Spleen (tissue), 11 donors: ENCODE data around the gene GATAD2A. TPM values are rescaled to one million over a fixed set of nuclear protein-coding genes. Genes with fewer than 3 reads are reported as not detected.

Experiments used
- DNase-seq: peaks from one replicate; pipeline ENCODE4 v3.0.0-alpha.2; 2020
- H3K27ac ChIP-seq, 8 donors: fragments of 200-600 bp; sonication (generic) in 7 of 8; 1 replicate in 4 of 8; 2 replicates in 4 of 8; pipeline versions ENCODE4 v1.5.0 to v1.8.0; 2016 to 2021; ENCODE audit warnings: inconsistent platforms in 4 of 8, mild to moderate bottlenecking in 4 of 8, moderate library complexity in 1 of 8
- H3K27me3 ChIP-seq, 7 donors: fragments of 200-600 bp; sonication (generic) in 6 of 7; replicated peaks in 1 of 7; 1 replicate in 4 of 7; 2 replicates in 3 of 7; pipeline versions ENCODE4 v1.5.0 to v1.8.0; 2016 to 2021; ENCODE audit warnings: inconsistent platforms in 3 of 7, mild to moderate bottlenecking in 1 of 7
- H3K36me3 ChIP-seq, 6 donors: fragments of 200-600 bp; sonication (generic) in 5 of 6; 1 replicate in 4 of 6; 2 replicates in 2 of 6; pipeline versions ENCODE4 v1.5.0 to v1.8.0; 2016 to 2021; ENCODE audit warnings: inconsistent platforms in 2 of 6
- H3K4me1 ChIP-seq, 6 donors: fragments of 200-600 bp; sonication (generic) in 5 of 6; 1 replicate in 3 of 6; 2 replicates in 3 of 6; pipeline versions ENCODE4 v1.5.0 to v1.8.0; 2016 to 2021; ENCODE audit warnings: inconsistent platforms in 3 of 6
- H3K4me3 ChIP-seq, 8 donors: fragments of 200-600 bp; sonication (generic) in 7 of 8; 1 replicate in 4 of 8; 2 replicates in 4 of 8; pipeline versions ENCODE4 v1.5.0 to v1.8.0; 2016 to 2021; ENCODE audit warnings: inconsistent platforms in 4 of 8, mild to moderate bottlenecking in 4 of 8, moderate library complexity in 2 of 8
- H3K9me3 ChIP-seq, 8 donors: fragments of 200-600 bp; sonication (generic) in 7 of 8; 1 replicate in 4 of 8; 2 replicates in 4 of 8; pipeline versions ENCODE4 v1.5.0 to v1.8.0; 2016 to 2021; ENCODE audit warnings: inconsistent platforms in 4 of 8
- POLR2A ChIP-seq, 3 donors: fragments of 450-650 bp; IDR thresholded peaks; one replicate each; pipeline ENCODE4 v1.5.1; 2017; ENCODE audit warnings: antibody characterized with exemption in 3 of 3, mild to moderate bottlenecking in 1 of 3
- POLR2AphosphoS5 ChIP-seq, 3 donors: sonication (generic); formaldehyde crosslinking; IDR thresholded peaks; one replicate each; pipeline ENCODE4 v1.5.1; 2017; ENCODE audit warnings: antibody characterized with exemption in 3 of 3
- WGBS, 5 donors: extraction: QIAGEN DNeasy Blood & Tissue Kit in 3 of 5; methylation state at CpG; one replicate each; pipeline versions ENCODE4 v1.1.5 to v1.1.7; 2013 to 2018; 5-methylcytosine and 5-hydroxymethylcytosine counted together
- intact Hi-C: fragments of 100-400 bp; cut with DNase I; formaldehyde crosslinking; loops from one replicate; pipeline ENCODE4 v1.15.0; 2023; ENCODE audit warnings: low total_unique reads
- polyA plus RNA-seq, 3 donors: library from polyadenylated mRNA; stranded (reverse); fragments of 200-250 nt; gene quantifications; one replicate each; pipeline ENCODE4 v1.2.1, GENCODE V29; 2013
- total RNA-seq, 7 donors: library from RNA; depleted of rRNA in 3 of 7; stranded (reverse); fragments of >200 nt in 3 of 7; fragmentation: NEBNext Ultra II Directional in 4 of 7; extraction: Animal tissue kit (Norgen Biotek cat#: 25700) in 4 of 7; gene quantifications; one replicate each; pipeline versions ENCODE4 v1.1.0 to v1.2.1, GENCODE V29; 2016 to 2021
- TF ChIP-seq, protein P1 (sequence below), 11 experiments: fragments of 200-600 bp in 7 of 11; fragments of 450-650 bp in 4 of 11; sonication (generic) in 4 of 11; IDR thresholded peaks in 8 of 11; conservative IDR thresholded peaks in 3 of 11; 1 replicate in 7 of 11; 2 replicates in 4 of 11; pipeline versions ENCODE4 v1.4.0 to v1.8.0; 2016 to 2021; ENCODE audit warnings: antibody characterized with exemption in 11 of 11, inconsistent platforms in 4 of 11, mild to moderate bottlenecking in 1 of 11
- donor health status: healthy with polysubstance abuse.
- donor health status: DM: no; HTN: no; CAD: no; lungs with moderate emphysema.
- donor health status: DM: no; HTN: no; CAD: no.
- donor health status: Bipolar disorder and iron deficiency.
- donor health status: healthy.
- donor health status: DM: no; HTN: no; CAD: no.
- donor health status: DM: yes; HTN: yes; CAD: no.

Gene GATAD2A
- total and polyA plus RNA-seq, 10 donors: 11.6 to 122 (median 66.8) TPM

DNA sequence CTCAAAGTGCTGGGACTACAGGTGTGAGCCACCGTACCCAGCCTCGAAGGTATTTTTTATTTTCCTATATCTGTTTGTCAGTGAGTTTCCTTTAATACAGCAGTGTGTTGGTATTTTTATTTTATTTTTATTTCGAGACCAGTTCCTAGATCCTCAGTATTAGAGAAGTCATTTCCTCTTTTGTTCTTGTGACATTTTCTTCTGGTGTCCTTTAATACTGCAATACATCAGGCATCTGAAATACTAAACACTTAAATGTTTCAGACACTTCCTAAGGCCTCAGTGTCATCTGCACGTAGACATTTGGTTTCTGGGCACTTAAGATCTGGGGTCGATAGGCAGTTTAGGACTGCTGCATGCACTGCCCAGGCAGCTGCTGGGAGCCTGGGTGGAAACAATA lies 22.5 kb downstream of the GATAD2A start:
- intact Hi-C loops: no loop called here
- peaks cover 0 to 26% (median 0%) of the 10 kb centered on the region in 6 donors for H3K36me3 ChIP-seq
- peak overlapping the region in 5 of 8 donors; percentile 5 to 64 (median 51) for H3K27ac ChIP-seq
- no peaks in the 10 kb centered on the region for H3K9me3 ChIP-seq
- 64 to 81% (median 70%) methylated on average over 5 of the region's 5 CpGs for WGBS, 5 donors
- DNase-seq: no peak
- peaks cover 14 to 98% (median 82%) of the 10 kb centered on the region in 6 donors for H3K4me1 ChIP-seq
- TF ChIP-seq POLR2AphosphoS5 (IDR thresholded peaks at IDR 0.05) (no peak), POLR2A (IDR thresholded peaks at IDR 0.05) (no peak)
- TF ChIP-seq, protein P1, sequence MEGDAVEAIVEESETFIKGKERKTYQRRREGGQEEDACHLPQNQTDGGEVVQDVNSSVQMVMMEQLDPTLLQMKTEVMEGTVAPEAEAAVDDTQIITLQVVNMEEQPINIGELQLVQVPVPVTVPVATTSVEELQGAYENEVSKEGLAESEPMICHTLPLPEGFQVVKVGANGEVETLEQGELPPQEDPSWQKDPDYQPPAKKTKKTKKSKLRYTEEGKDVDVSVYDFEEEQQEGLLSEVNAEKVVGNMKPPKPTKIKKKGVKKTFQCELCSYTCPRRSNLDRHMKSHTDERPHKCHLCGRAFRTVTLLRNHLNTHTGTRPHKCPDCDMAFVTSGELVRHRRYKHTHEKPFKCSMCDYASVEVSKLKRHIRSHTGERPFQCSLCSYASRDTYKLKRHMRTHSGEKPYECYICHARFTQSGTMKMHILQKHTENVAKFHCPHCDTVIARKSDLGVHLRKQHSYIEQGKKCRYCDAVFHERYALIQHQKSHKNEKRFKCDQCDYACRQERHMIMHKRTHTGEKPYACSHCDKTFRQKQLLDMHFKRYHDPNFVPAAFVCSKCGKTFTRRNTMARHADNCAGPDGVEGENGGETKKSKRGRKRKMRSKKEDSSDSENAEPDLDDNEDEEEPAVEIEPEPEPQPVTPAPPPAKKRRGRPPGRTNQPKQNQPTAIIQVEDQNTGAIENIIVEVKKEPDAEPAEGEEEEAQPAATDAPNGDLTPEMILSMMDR (IDR thresholded peaks at IDR 0.05 in 8 of 11, conservative IDR thresholded peaks at IDR 0.05 in 3 of 11): no peak
- H3K27me3 ChIP-seq: no peaks in the 10 kb centered on the region
- H3K4me3 ChIP-seq: no peak overlapping the region

DNA sequence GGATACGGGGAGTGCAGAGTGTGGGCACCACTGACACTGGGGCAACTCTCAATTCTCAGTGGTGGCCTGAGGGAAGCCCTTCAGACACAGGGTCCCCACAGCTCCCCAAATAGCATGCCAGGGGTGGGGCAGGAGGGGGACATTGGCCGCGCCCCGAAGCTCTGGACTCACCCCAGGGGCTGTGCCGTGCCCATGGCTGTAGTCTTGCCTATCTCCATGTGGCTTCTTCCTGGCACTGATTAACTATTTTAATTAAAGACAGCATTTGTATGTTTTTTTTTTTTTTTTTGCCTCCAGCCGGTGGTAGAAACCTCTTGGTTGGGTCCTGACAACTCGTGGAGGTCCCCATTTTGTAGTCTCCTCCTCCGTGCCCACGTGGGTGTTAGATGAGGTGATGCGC lies 23.3 kb downstream of the GATAD2A start:
- Histone ChIP-seq H3K4me3 (no peak overlapping the region), H3K27ac (peak overlapping the region in 3 of 8 donors; percentile 43 to 64 (median 58)), H3K27me3 (no peaks in the 10 kb centered on the region), H3K36me3 (peaks cover 0 to 26% (median 0%) of the 10 kb centered on the region in 6 donors), H3K4me1 (peaks cover 16 to 98% (median 81%) of the 10 kb centered on the region in 6 donors), H3K9me3 (no peaks in the 10 kb centered on the region)
- intact Hi-C loops: no loop called here
- no peak for DNase-seq
- 95 to 98% (median 96%) methylated on average over 10 of the region's 10 CpGs for WGBS, 5 donors
- TF ChIP-seq POLR2AphosphoS5 (IDR thresholded peaks at IDR 0.05): no peak
- TF ChIP-seq, protein P1 (IDR thresholded peaks at IDR 0.05 in 8 of 11, conservative IDR thresholded peaks at IDR 0.05 in 3 of 11): no peak
- no peak for TF ChIP-seq POLR2A (IDR thresholded peaks at IDR 0.05)

DNA sequence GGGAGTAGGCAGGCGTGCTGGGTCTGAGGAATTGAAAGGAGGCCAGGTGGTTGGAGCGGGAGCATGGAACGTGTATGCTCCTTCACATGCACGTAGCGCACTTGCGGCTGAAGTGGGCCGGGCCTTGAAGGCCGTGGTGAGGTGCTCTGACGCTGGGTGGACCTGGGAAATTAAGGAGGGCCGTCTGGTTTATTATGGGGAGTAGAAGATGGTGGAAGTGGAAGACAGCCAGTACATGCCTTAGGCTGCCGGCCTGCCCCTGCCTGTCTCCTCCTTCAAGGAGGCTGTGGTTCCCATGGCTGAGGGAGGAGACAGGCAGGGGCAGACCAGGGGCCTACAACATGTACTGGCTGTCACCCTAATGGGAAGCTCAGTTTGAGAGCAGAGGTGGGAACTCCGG lies 23.9 kb downstream of the GATAD2A start:
- Histone ChIP-seq H3K36me3 (peaks cover 0 to 20% (median 0%) of the 10 kb centered on the region in 6 donors), H3K27me3 (no peaks in the 10 kb centered on the region), H3K27ac (no peak overlapping the region), H3K4me3 (no peak overlapping the region), H3K9me3 (no peaks in the 10 kb centered on the region), H3K4me1 (peaks cover 20 to 98% (median 82%) of the 10 kb centered on the region in 6 donors)
- TF ChIP-seq POLR2A (IDR thresholded peaks at IDR 0.05): no peak
- TF ChIP-seq, protein P1 (IDR thresholded peaks at IDR 0.05 in 8 of 11, conservative IDR thresholded peaks at IDR 0.05 in 3 of 11): no peak
- TF ChIP-seq POLR2AphosphoS5 (IDR thresholded peaks at IDR 0.05): peak in 1 of 3 donors; percentile 20
- intact Hi-C loops: no loop called here
- WGBS, 5 donors: 88 to 92% (median 92%) methylated on average over 11 to 12 of the region's 12 CpGs
- DNase-seq: no peak

- H3K27ac ChIP-seq: peak overlapping the region in 1 of 8 donors; percentile 14
- H3K4me1 ChIP-seq: peaks cover 20 to 98% (median 78%) of the 10 kb centered on the region in 6 donors
- no peaks in the 10 kb centered on the region for H3K27me3 ChIP-seq
- H3K9me3 ChIP-seq: no peaks in the 10 kb centered on the region
- peaks cover 0 to 32% (median 0%) of the 10 kb centered on the region in 6 donors for H3K36me3 ChIP-seq
- no peak overlapping the region for H3K4me3 ChIP-seq
- DNase-seq: no peak
- 77 to 95% (median 86%) methylated on average over 2 of the region's 2 CpGs for WGBS, 5 donors
- TF ChIP-seq POLR2A (IDR thresholded peaks at IDR 0.05): no peak
- TF ChIP-seq POLR2AphosphoS5 (IDR thresholded peaks at IDR 0.05): no peak
- TF ChIP-seq, protein P1 (IDR thresholded peaks at IDR 0.05 in 8 of 11, conservative IDR thresholded peaks at IDR 0.05 in 3 of 11): no peak
- intact Hi-C loops: no loop called here
These were observed 27.3 kb downstream of the GATAD2A start for GRCh38 chr19:19432732-19433131.
